NCI-H748 (cell line): ENCODE results near the gene ADAMTS3.

ENCODE experiments used
- DNase-seq: peaks from one replicate; lab custom pipeline; 2025; ENCODE audit not compliant: unreplicated experiment; lab: John Stamatoyannopoulos, UW

ADAMTS3 gene

GRCh38 chr4:72302981-72303704 lies 265.9 kb downstream of the ADAMTS3 start:
- peak; percentile 27 for DNase-seq

DNA sequence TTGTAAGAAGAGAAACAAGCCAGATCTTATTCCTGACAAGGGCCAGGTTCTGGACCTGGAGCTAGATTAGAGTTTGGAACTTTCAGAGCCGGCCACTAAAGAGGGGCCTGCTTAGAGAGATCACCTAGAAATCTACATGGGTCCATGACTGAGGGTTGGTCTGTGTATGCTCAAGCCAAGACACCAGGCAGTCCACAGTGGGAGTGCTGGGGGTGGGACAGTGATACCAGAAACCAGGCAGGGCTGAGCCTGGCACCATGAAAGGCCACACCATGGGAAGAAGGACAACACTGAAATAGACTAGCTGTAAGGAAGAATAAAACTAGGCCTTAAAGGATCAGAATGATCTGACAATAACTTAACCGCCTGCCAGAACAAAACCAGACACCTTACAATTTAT lies 267.3 kb downstream of the ADAMTS3 start:
- no peak for DNase-seq

- no peak for DNase-seq
Observed at GRCh38 chr4:72300126-72300525, 268.9 kb downstream of the ADAMTS3 start.

- DNase-seq: peak; percentile 39
Observed at GRCh38 chr4:72295966-72296557, 273.0 kb downstream of the ADAMTS3 start.

DNA sequence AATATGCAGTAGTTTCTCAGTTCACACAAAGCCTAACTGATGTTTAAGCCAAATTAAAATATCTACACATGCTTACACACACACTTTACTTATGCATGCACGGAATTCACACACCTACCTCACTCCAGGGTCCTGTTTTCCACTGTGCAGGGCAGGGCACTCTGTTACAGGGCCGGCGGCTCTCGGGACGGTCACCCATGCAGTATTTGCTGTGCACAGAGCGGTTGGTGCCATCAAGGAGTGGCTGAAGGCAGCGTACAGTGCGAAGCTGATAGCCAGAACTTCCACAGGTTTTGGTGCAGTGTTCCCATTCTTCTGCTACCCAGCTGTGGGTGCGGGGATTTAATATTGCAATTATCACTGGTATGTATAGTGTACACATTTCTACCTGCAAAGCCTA lies 278.3 kb downstream of the ADAMTS3 start:
- no peak for DNase-seq

GRCh38 chr4:72286910-72287309 lies 282.1 kb downstream of the ADAMTS3 start:
- no peak for DNase-seq

DNA sequence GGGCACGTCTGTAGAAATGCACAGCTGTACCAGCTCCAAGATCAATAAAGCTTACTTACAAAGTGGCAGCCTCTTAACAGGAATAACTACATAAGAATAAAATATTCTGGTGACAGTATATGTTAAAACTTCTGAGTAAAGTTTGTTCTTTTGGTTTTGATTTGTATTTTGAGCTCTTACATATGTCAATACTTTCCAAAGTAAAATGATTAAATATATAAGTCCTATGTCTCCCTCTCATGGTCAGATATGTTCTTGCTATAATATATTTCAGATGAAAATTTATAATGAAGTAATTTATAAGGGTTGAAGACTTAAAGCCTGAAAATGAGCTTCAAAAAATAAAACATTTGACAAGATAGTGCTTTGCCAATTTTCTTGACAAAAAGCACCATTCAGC lies 282.8 kb downstream of the ADAMTS3 start:
- no peak for DNase-seq

- no peak for DNase-seq
Observed at GRCh38 chr4:72283357-72283756, 285.7 kb downstream of the ADAMTS3 start.

DNA sequence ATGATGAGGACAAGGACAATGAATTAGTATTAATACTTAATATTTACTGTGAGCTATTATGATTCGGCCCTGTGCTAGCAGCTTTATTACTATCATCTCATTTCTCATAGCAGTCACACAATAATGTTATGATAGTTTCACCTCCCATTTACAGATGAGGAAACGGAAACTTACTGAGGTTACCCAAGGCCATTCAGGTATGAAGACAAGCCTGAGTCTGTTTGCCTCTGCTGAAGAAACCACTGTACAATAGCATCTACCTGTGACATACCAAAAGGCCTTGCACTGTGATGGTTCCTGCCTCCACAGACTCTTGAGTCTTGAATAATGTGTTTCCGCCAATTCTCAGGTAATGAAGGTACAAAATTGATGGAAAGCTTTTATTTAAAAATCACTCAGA lies 288.8 kb downstream of the ADAMTS3 start:
- DNase-seq: no peak

DNA sequence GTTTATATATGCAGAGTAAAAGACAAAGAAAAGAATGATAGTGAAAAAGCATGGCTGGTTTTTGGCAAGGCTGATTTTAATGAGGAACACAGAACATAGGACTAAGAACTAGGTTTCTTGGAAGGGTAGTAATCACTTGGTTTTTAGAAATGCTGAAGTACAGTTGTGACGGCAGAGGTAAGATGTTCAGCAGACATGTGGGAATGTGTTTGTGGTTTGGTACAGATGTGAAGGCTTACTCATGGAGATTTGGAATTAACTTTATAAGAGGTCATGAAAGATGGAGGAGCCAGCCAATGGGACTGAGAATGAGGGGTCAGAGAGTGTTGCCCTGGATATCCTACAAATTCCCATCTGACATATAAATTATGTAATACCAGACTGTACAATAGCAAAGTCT lies 293.6 kb downstream of the ADAMTS3 start:
- DNase-seq: no peak

GRCh38 chr4:72274251-72274650 lies 294.8 kb downstream of the ADAMTS3 start:
- no peak for DNase-seq

DNA sequence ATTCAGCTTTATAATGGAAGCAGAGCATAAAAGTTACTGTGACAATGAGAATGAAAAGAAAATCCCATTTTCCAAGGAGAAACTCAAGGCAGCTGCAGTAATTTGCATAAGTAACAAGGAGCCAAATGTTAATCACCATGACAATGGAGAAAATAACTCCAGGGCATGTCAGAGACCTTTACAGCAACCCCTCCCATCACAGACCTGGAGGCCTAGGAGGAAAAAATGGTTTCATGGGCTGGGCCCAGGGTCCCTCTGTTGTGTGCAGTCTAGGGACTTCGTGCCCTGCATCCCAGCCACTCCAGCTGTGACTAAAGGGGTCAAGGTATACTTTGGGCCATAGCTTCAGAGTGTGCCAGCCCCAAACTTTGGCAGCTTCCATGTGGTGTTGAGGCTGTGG lies 313.8 kb downstream of the ADAMTS3 start:
- no peak for DNase-seq

- DNase-seq: peak; percentile 12
Observed at GRCh38 chr4:72243641-72244040, 325.4 kb downstream of the ADAMTS3 start.

- no peak for DNase-seq
Observed at GRCh38 chr4:72239487-72240116, 329.4 kb downstream of the ADAMTS3 start.
